GM19240 (cell line): ENCODE measurements around the gene LPCAT4.
"Not testable (repeated sequence)": the region's sequence is repeated elsewhere in the genome, so short reads cannot be mapped to it uniquely, and the experiment has no call there.

Experiments
- DNase-seq: peaks from one replicate; pipeline ENCODE4 v3.0.0; 2011; ENCODE audit warnings: low spot score; ENCODE audit not compliant: insufficient read length

The LPCAT4 gene

GRCh38 chr15:34367101-34368081, at the start of gene LPCAT4:
Gene LPCAT4 (minus strand): TSS chr15:34367196. CDS start chr15:34367100, 96 bp downstream.
- peak; percentile 84 for DNase-seq

GRCh38 chr15:34409511-34409910, 42.5 kb upstream of the LPCAT4 start:
- not testable (repeated sequence) for DNase-seq

GRCh38 chr15:34408973-34409372, 42.0 kb upstream of the LPCAT4 start:
- not testable (repeated sequence) for DNase-seq

- not testable (repeated sequence) for DNase-seq
Measured at GRCh38 chr15:34403899-34404298, 36.9 kb upstream of the LPCAT4 start.

- not testable (repeated sequence) for DNase-seq
Measured at GRCh38 chr15:34403160-34403598, 36.2 kb upstream of the LPCAT4 start.

- DNase-seq: not testable (repeated sequence)
Measured at GRCh38 chr15:34397637-34398259, 30.8 kb upstream of the LPCAT4 start.

GRCh38 chr15:34392981-34393380, 26.0 kb upstream of the LPCAT4 start:
- not testable (repeated sequence) for DNase-seq

- not testable (repeated sequence) for DNase-seq
Measured at GRCh38 chr15:34389594-34390086, 22.6 kb upstream of the LPCAT4 start.

GRCh38 chr15:34381829-34382521, 15.0 kb upstream of the LPCAT4 start:
- not testable (repeated sequence) for DNase-seq

- not testable (repeated sequence) for DNase-seq
Measured at GRCh38 chr15:34380491-34380890, 13.5 kb upstream of the LPCAT4 start.

GRCh38 chr15:34376856-34377255, 9.9 kb upstream of the LPCAT4 start:
- no peak for DNase-seq

- DNase-seq: not testable (repeated sequence)
Measured at GRCh38 chr15:34375541-34375940, 8.5 kb upstream of the LPCAT4 start.

- DNase-seq: no peak
Measured at GRCh38 chr15:34374816-34375215, 7.8 kb upstream of the LPCAT4 start.

- no peak for DNase-seq
Measured at GRCh38 chr15:34373951-34374350, 7.0 kb upstream of the LPCAT4 start.

GRCh38 chr15:34370643-34371042, 3.6 kb upstream of the LPCAT4 start:
- DNase-seq: no peak

- no peak for DNase-seq
Measured at GRCh38 chr15:34370129-34370528, 3.1 kb upstream of the LPCAT4 start.

GRCh38 chr15:34366271-34367065, 528 bp downstream of the LPCAT4 start:
- DNase-seq: no peak

- DNase-seq: no peak
Measured at GRCh38 chr15:34365836-34366235, 1.2 kb downstream of the LPCAT4 start.

- DNase-seq: no peak
Measured at GRCh38 chr15:34365091-34365825, 1.7 kb downstream of the LPCAT4 start.

- DNase-seq: no peak
Measured at GRCh38 chr15:34364041-34364440, 3.0 kb downstream of the LPCAT4 start.
